Transverse colon (tissue), 4 donors: Measurements from ENCODE around the gene ARL8A. TPM values are rescaled to one million over a fixed set of nuclear protein-coding genes. Genes with fewer than 3 reads are reported as not detected.

Source experiments
- DNase-seq: peaks from one replicate; pipeline ENCODE4 v3.0.0-alpha.2; 2019
- H3K27ac ChIP-seq, 4 donors: fragments of 200-600 bp; sonication (generic); 2 replicates each; pipeline ENCODE4 v1.5.1; 2016 to 2018; ENCODE audit warnings: inconsistent platforms in 4 of 4
- H3K27me3 ChIP-seq: fragments of 200-600 bp; sonication (generic); 2 replicates; pipeline ENCODE4 v1.5.1; 2017; ENCODE audit warnings: inconsistent platforms
- H3K36me3 ChIP-seq, 4 donors: fragments of 200-600 bp; sonication (generic); 2 replicates each; pipeline ENCODE4 v1.5.1; 2017 to 2019; ENCODE audit warnings: inconsistent platforms in 4 of 4
- H3K4me1 ChIP-seq, 4 donors: fragments of 200-600 bp; sonication (generic); 2 replicates each; pipeline ENCODE4 v1.5.1; 2017 to 2020; ENCODE audit warnings: inconsistent platforms in 4 of 4
- H3K4me3 ChIP-seq, 4 donors: fragments of 200-600 bp; sonication (generic); 1 replicate in 1 of 4; 2 replicates in 3 of 4; pipeline versions ENCODE4 v1.5.1 to v1.6.1; 2017 to 2019; ENCODE audit warnings: inconsistent platforms in 4 of 4
- H3K9me3 ChIP-seq, 2 donors: fragments of 200-600 bp; sonication (generic); 2 replicates each; pipeline ENCODE4 v1.5.1; 2017 to 2019; ENCODE audit warnings: inconsistent platforms in 2 of 2
- EP300 ChIP-seq: sonication (generic); formaldehyde crosslinking; IDR thresholded peaks from one replicate; pipeline ENCODE4 v1.6.1; 2017; ENCODE audit warnings: antibody characterized with exemption, low read depth
- POLR2A ChIP-seq: fragments of 450-650 bp; IDR thresholded peaks from one replicate; pipeline ENCODE4 v1.6.1; 2016; ENCODE audit warnings: antibody characterized with exemption, mild to moderate bottlenecking, moderate library complexity
- POLR2AphosphoS5 ChIP-seq, 3 donors: sonication (generic); formaldehyde crosslinking; IDR thresholded peaks; one replicate each; pipeline ENCODE4 v1.6.1; 2016; ENCODE audit warnings: antibody characterized with exemption in 3 of 3
- WGBS, 2 donors: methylation state at CpG; one replicate each; pipeline ENCODE4 v1.1.5; 2018; ENCODE audit warnings: low coverage in 1 of 2; 5-methylcytosine and 5-hydroxymethylcytosine counted together
- in situ Hi-C, 4 donors: fragments of 200-750 bp; cut with MboI; loops; one replicate each; pipeline versions ENCODE4 v1.15.0 to v1.15.1; 2017; ENCODE audit warnings: low sequenced_read_pairs in 3 of 4, low pct_ligation_motif_present in 1 of 4, low pct_unique_long_range_greater_than_20kb in 1 of 4
- intact Hi-C: fragments of 100-400 bp; cut with DNase I; formaldehyde crosslinking; loops from one replicate; pipeline ENCODE4 v1.15.1; 2023; ENCODE audit warnings: low total_unique reads
- small RNA-seq, 4 donors: library from RNA; depleted of rRNA; stranded (forward); fragments of <200 nt; gene quantifications; one replicate each; pipeline ENCODE3, GENCODE V24; 2016
- total RNA-seq, 4 donors: library from RNA; depleted of rRNA; stranded (reverse); fragments of >200 nt; gene quantifications; one replicate each; pipeline ENCODE4 v1.1.0, GENCODE V29; 2016
- TF ChIP-seq, protein P1 (sequence below), 5 experiments: fragments of 200-600 bp in 3 of 5; fragments of 450-650 bp in 2 of 5; sonication (generic) in 3 of 5; IDR thresholded peaks; 1 replicate in 2 of 5; 2 replicates in 3 of 5; pipeline ENCODE4 v1.5.1; 2016 to 2017; ENCODE audit warnings: antibody characterized with exemption in 5 of 5, inconsistent platforms in 3 of 5, mild to moderate bottlenecking in 2 of 5, moderate library complexity in 1 of 5

The ARL8A gene
- total RNA-seq, 4 donors from 2014 or later, result 9.0 to 27.2 (median 21.6) TPM

DNA sequence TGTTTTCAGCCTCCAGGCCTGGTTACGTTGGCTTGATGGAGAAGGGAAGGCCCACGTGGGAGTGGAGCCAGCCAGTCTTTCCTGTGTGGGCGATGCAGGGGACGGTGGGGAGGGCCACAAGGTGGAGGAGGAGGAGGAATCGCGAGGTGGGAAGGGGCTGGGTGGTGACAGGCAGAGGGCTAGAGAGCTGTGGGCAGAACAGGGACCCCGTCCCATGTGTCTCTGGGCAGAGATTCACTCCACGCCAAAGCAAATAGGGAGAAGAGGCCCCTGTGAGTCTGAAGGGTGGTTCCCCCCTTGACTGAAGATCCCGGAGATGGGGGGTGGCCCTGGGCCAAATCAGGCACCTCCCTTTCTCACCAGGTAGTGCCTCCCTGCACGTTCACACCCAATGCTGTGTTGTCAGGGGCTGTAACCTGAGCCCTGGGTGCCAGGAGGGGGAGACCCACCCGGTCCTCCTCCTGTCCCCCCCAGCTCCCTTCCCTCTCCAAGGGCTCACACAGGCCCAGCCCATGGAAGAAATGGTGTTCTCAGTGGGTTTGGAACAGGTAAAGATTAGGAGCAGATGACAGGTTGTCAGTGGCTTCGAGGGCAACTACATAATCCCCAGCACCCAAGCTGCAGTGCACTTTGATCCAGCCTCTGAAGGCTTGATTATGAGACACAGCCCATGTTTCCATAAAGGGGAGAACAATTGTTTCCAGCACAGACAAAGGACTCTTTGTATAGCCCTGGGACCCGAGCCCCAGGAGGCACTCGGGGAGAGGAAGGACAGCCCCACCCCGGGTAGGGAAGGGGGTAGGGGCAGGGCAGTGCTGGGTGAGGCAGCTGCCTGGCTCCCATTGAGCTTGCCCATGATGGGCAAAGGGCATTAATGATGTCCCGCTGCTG, 59.5 kb downstream of the ARL8A start:
- H3K4me3 ChIP-seq, result no peak overlapping the region
- no peaks in the 10 kb centered on the region for H3K27me3 ChIP-seq
- H3K27ac ChIP-seq, result peak overlapping the region; percentile 84 to 95 (median 92)
- DNase-seq, result peak; percentile 91
- no peaks in the 10 kb centered on the region for H3K9me3 ChIP-seq
- TF ChIP-seq, protein P1, sequence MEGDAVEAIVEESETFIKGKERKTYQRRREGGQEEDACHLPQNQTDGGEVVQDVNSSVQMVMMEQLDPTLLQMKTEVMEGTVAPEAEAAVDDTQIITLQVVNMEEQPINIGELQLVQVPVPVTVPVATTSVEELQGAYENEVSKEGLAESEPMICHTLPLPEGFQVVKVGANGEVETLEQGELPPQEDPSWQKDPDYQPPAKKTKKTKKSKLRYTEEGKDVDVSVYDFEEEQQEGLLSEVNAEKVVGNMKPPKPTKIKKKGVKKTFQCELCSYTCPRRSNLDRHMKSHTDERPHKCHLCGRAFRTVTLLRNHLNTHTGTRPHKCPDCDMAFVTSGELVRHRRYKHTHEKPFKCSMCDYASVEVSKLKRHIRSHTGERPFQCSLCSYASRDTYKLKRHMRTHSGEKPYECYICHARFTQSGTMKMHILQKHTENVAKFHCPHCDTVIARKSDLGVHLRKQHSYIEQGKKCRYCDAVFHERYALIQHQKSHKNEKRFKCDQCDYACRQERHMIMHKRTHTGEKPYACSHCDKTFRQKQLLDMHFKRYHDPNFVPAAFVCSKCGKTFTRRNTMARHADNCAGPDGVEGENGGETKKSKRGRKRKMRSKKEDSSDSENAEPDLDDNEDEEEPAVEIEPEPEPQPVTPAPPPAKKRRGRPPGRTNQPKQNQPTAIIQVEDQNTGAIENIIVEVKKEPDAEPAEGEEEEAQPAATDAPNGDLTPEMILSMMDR (IDR thresholded peaks at IDR 0.05), result peak in 1 of 5 experiments; percentile 15
- TF ChIP-seq EP300 (peak; percentile 92), POLR2A (peak; percentile 52), POLR2AphosphoS5 (IDR thresholded peaks at IDR 0.05) (peak; percentile 5 to 81 (median 50))
- in situ Hi-C loops, result no loop called here
- H3K4me1 ChIP-seq, result peaks cover 10 to 60% (median 43%) of the 10 kb centered on the region in 4 donors
- 36% methylated on average over 16 of the region's 16 CpGs; no CpG with 5 or more reads in 1 of the 2 donors for WGBS, 2 donors
- intact Hi-C loops, result no loop called here
- no peaks in the 10 kb centered on the region for H3K36me3 ChIP-seq

Small RNA genes lying within 50 kb of the gene (small RNA-seq; reads per million reads assigned to genes)
- gene CRIP1P3, result 0 reads per million in 4 donors

Other genes with a start within 250 kb of the ARL8A start
- 100 to 1,000 TPM in 3 of 4 donors, 10 to 100 TPM in 1; 73.2 to 166 (median 115) TPM for gene LMOD1, start 198.2 kb downstream of the ARL8A start, total RNA-seq
- 10 to 100 TPM in 3 of 4 donors, 1 to 10 TPM in 1; 3.0 to 37.0 (median 33.7) TPM for gene TIMM17A, start 189.2 kb downstream of the ARL8A start, total RNA-seq
- 100 to 1,000 TPM; 118 to 285 (median 184) TPM for gene RNPEP, start 162.1 kb downstream of the ARL8A start, total RNA-seq
- gene ELF3, start 134.2 kb downstream of the ARL8A start, total RNA-seq, result 1,000 to 10,000 TPM in 1 of 4 donors, 100 to 1,000 TPM in 3; 581 to 1,486 (median 902) TPM
- gene GPR37L1, start 21.8 kb downstream of the ARL8A start, total RNA-seq, result under 1 TPM in 2 of 4 donors, not detected in 2; 0.55 to 0.95 TPM
- gene PTPN7, start 15.9 kb upstream of the ARL8A start, total RNA-seq, result 10 to 100 TPM in 2 of 4 donors, 1 to 10 TPM in 1, not detected in 1; 5.2 to 32.5 (median 14.0) TPM
- gene LGR6, start 49.1 kb upstream of the ARL8A start, total RNA-seq, result 1 to 10 TPM in 1 of 4 donors, under 1 TPM in 1, not detected in 2; 0.41 to 1.6 TPM
- gene UBE2T, start 197.2 kb upstream of the ARL8A start, total RNA-seq, result 1 to 10 TPM in 3 of 4 donors, not detected in 1; 4.4 to 6.8 (median 4.8) TPM
- 100 to 1,000 TPM in 3 of 4 donors, 10 to 100 TPM in 1; 92.7 to 254 (median 137) TPM for gene PPP1R12B, start 204.0 kb upstream of the ARL8A start, total RNA-seq